ENCODE data around the gene MLYCD. TPM values are rescaled to one million over a fixed set of nuclear protein-coding genes. Genes with fewer than 3 reads are reported as not detected.

MLYCD gene
- total and polyA plus RNA-seq, 2 donors from 2014 or later: 8.8 to 9.1 TPM

DNA sequence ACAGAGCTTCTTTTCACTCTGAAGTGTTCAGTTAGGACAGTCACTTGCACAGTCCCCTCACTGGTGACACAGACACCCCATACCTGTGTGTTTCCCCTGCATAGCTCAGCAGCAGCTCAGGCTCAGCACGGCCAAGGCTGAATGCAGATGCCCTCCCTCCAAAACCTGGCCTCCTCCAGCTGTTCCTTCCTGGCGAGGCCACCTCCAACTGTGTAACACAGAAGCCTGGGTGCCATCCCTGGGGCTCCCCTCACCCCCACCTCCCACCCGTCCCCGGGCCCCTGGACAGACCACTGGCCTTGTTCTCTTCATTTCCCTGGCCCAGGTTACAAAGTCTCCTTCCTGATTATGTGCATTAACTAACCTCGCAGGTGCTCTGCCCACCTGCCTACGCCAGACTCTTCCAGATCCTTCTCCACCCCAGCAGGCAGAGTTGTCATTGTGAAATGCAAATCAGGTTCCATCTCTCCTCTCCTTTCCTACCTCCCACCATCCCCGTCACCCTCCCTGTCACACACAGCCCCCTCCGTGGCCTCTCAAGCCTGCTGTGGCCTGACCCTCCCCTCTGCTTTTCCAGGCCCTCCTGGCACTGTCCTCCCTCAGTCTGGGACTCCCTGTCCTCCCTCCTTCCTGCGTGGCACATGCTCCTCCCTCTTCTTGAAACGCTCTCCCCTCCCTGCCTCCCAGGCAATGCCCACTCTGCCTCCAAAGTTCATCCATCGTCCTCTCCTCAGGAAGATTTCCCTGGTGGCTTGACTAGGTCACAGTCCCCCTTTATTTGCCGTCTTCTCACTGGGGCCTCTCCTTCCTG lies 26.4 kb downstream of the MLYCD start:
- no peaks in the 10 kb centered on the region for H3K27me3 ChIP-seq (ENCODE audit: control insufficient read depth, insufficient read depth, low read length)
- no peak for DNase-seq
- no peak for FAIRE-seq
- intact Hi-C loops (cut with DNase I): no loop called here
- H3K9me3 ChIP-seq (ENCODE audit: control insufficient read depth in 2 of 3, insufficient read depth in 1 of 3, low read length in 3 of 3): no peaks in the 10 kb centered on the region
- peaks cover 0 to 2% (median 0%) of the 10 kb centered on the region in 3 donors for H3K4me1 ChIP-seq (ENCODE audit: control insufficient read depth in 2 of 3, insufficient read depth in 2 of 3, low read depth in 1 of 3, low read length in 3 of 3)
- H3K36me3 ChIP-seq (ENCODE audit: control insufficient read depth in 2 of 3, insufficient read depth in 3 of 3, low read length in 3 of 3): peaks cover 0 to 3% (median 2%) of the 10 kb centered on the region in 3 donors
- TF ChIP-seq CTCF (IDR thresholded peaks at IDR 0.05; ENCODE audit: borderline replicate concordance, extremely low read depth, insufficient read depth): no peak
- H3K4me3 ChIP-seq (ENCODE audit: low read length in 3 of 3): no peak overlapping the region
- no peak overlapping the region for H3K27ac ChIP-seq (ENCODE audit: low read depth in 2 of 2, low read length in 2 of 2)
- no peak overlapping the region for H3K9ac ChIP-seq (ENCODE audit: low read length in 3 of 3)

GRCh38 chr16:83925957-83926725 lies 27.2 kb downstream of the MLYCD start:
- Histone ChIP-seq H3K9me3 (ENCODE audit: control insufficient read depth in 2 of 3, insufficient read depth in 1 of 3, low read length in 3 of 3) (no peaks in the 10 kb centered on the region), H3K36me3 (ENCODE audit: control insufficient read depth in 2 of 3, insufficient read depth in 3 of 3, low read length in 3 of 3) (peaks cover 0 to 3% (median 0%) of the 10 kb centered on the region in 3 donors), H3K27me3 (ENCODE audit: control insufficient read depth, insufficient read depth, low read length) (no peaks in the 10 kb centered on the region), H3K4me3 (ENCODE audit: low read length in 3 of 3) (no peak overlapping the region), H3K9ac (ENCODE audit: low read length in 3 of 3) (no peak overlapping the region), H3K4me1 (ENCODE audit: control insufficient read depth in 2 of 3, insufficient read depth in 2 of 3, low read depth in 1 of 3, low read length in 3 of 3) (peaks cover 0 to 2% (median 0%) of the 10 kb centered on the region in 3 donors), H3K27ac (ENCODE audit: low read depth in 2 of 2, low read length in 2 of 2) (no peak overlapping the region)
- FAIRE-seq: no peak
- no peak for TF ChIP-seq CTCF (IDR thresholded peaks at IDR 0.05; ENCODE audit: borderline replicate concordance, extremely low read depth, insufficient read depth)
- peak in 1 of 5 donors; percentile 72 for DNase-seq
- intact Hi-C loops (cut with DNase I): no loop called here

DNA sequence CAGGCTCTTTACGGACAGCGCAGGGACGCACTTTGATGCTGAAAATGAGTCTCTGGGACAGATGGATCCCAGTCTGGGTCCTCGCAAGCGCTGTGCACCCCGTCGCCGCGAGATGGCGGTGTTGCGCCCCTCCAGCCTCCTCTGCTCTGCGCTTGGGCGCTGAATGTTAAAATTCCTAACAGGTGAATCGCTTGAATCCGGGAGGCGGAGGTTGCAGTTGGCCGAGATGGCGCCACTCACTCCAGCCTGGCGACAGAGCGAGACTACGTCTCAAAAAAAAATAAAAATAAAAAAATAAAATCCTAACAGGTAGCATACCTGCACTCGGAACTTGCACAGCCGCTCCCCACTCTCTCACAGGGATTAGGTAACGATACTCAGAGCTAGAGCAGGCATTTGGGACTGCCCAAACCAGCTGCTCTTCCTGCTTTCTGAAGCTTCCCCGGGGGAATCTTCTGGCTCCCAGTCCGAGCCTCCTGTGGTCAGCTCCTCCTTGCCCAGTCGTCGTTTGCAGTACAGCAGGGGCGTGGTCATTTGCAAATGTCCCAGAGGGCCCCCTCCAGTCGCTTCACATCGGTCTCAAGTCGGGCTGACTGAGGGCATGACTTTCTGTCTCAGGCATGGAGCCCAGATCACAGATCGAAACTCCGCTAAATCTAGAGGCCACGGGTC lies 27.9 kb downstream of the MLYCD start:
- peak; percentile 86 for TF ChIP-seq CTCF (IDR thresholded peaks at IDR 0.05; ENCODE audit: borderline replicate concordance, extremely low read depth, insufficient read depth)
- intact Hi-C loops (cut with DNase I): no loop called here
- peak; percentile 75 for FAIRE-seq
- no peak overlapping the region for H3K4me3 ChIP-seq (ENCODE audit: low read length in 3 of 3)
- H3K9ac ChIP-seq (ENCODE audit: low read length in 3 of 3): peak overlapping the region in 1 of 3 donors; percentile 3
- H3K27me3 ChIP-seq (ENCODE audit: control insufficient read depth, insufficient read depth, low read length): no peaks in the 10 kb centered on the region
- no peak overlapping the region for H3K27ac ChIP-seq (ENCODE audit: low read depth in 2 of 2, low read length in 2 of 2)
- DNase-seq: peak; percentile 82 to 89 (median 86)
- peaks cover 0 to 3% (median 0%) of the 10 kb centered on the region in 3 donors for H3K36me3 ChIP-seq (ENCODE audit: control insufficient read depth in 2 of 3, insufficient read depth in 3 of 3, low read length in 3 of 3)
- H3K9me3 ChIP-seq (ENCODE audit: control insufficient read depth in 2 of 3, insufficient read depth in 1 of 3, low read length in 3 of 3): no peaks in the 10 kb centered on the region
- H3K4me1 ChIP-seq (ENCODE audit: control insufficient read depth in 2 of 3, insufficient read depth in 2 of 3, low read depth in 1 of 3, low read length in 3 of 3): peaks cover 0 to 2% (median 0%) of the 10 kb centered on the region in 3 donors

All from kidney (tissue), 14 donors.